GM12878 (cell line): ENCODE data around the gene NDOR1. TPM values are rescaled to one million over a fixed set of nuclear protein-coding genes. Genes with fewer than 3 reads are reported as not detected.

ENCODE experiments used
- BRCA1 ChIP-seq: IDR thresholded peaks from 2 replicates; pipeline ENCODE4 v1.6.1; 2011; ENCODE audit warnings: low read depth, low read length, improper control_type of control experiment
- FOXK2 ChIP-seq: fragments of 450-650 bp; IDR thresholded peaks from 2 replicates; pipeline ENCODE4 v1.6.1; 2017; ENCODE audit warnings: mild to moderate bottlenecking, moderate library complexity
- GATAD2B ChIP-seq: fragments of 450-650 bp; conservative IDR thresholded peaks from 2 replicates; pipeline ENCODE4 v1.6.1; 2017; ENCODE audit warnings: low read depth, mild to moderate bottlenecking, moderate library complexity
- IKZF1 ChIP-seq: fragments of 450-650 bp; conservative IDR thresholded peaks from 2 replicates; pipeline ENCODE4 v1.6.1; 2017; ENCODE audit warnings: antibody characterized with exemption, mild to moderate bottlenecking
- KAT2A ChIP-seq: conservative IDR thresholded peaks from 2 replicates; pipeline ENCODE4 v1.6.1; 2011; ENCODE audit warnings: low read depth, low read length; ENCODE audit not compliant: control insufficient read depth
- MXI1 ChIP-seq: fragments of 150-350 bp; IDR thresholded peaks from 2 replicates; pipeline ENCODE4 v1.6.1; 2011; ENCODE audit warnings: low read depth, mild to moderate bottlenecking, inconsistent platforms, low read length, improper control_type of control experiment
- NFYB ChIP-seq: IDR thresholded peaks from 2 replicates; pipeline ENCODE4 v1.6.1; 2011; ENCODE audit warnings: low read depth, mild to moderate bottlenecking, low read length, improper control_type of control experiment, moderate library complexity; ENCODE audit not compliant: insufficient read depth
- NKRF ChIP-seq: fragments of 450-650 bp; conservative IDR thresholded peaks from 2 replicates; pipeline ENCODE4 v1.6.1; 2017; ENCODE audit warnings: mild to moderate bottlenecking, moderate library complexity
- PKNOX1 ChIP-seq: fragments of 450-650 bp; IDR thresholded peaks from 2 replicates; pipeline ENCODE4 v1.6.1; 2016; ENCODE audit warnings: mild to moderate bottlenecking
- POLR2AphosphoS2 ChIP-seq: IDR thresholded peaks from 2 replicates; pipeline ENCODE4 v1.6.1; 2011; ENCODE audit warnings: low read depth, mild to moderate bottlenecking, low read length, improper control_type of control experiment, moderate library complexity
- POU2F2 ChIP-seq: IDR thresholded peaks from 3 replicates; pipeline ENCODE4 v1.6.1; 2011; ENCODE audit warnings: low read depth, mild to moderate bottlenecking, low read length, borderline replicate concordance
- RCOR1 ChIP-seq: conservative IDR thresholded peaks from 2 replicates; pipeline ENCODE4 v1.6.1; 2012; ENCODE audit warnings: low read depth, low read length, improper control_type of control experiment
- SMC3 ChIP-seq: IDR thresholded peaks from 2 replicates; pipeline ENCODE4 v1.6.1; 2011; ENCODE audit warnings: low read length, improper control_type of control experiment, borderline replicate concordance
- SREBF2 ChIP-seq: IDR thresholded peaks from 2 replicates; pipeline ENCODE4 v1.6.1; 2012; ENCODE audit warnings: mild to moderate bottlenecking, low read length
- TCF12 ChIP-seq: IDR thresholded peaks from 2 replicates; pipeline ENCODE4 v1.6.1; 2011; ENCODE audit warnings: low read depth, mild to moderate bottlenecking, low read length
- USF2 ChIP-seq: IDR thresholded peaks from 2 replicates; pipeline ENCODE4 v1.6.1; 2011; ENCODE audit warnings: low read depth, low read length, improper control_type of control experiment, borderline replicate concordance
- ZZZ3 ChIP-seq: IDR thresholded peaks from 2 replicates; pipeline ENCODE4 v1.6.1; 2011; ENCODE audit warnings: low read depth; ENCODE audit not compliant: control insufficient read depth, insufficient read length
- polyA plus RNA-seq, 11 experiments: library from polyadenylated mRNA; depleted of rRNA in 4 of 11; unstranded in 6 of 11; stranded (reverse) in 5 of 11; fragments of >200 nt; fragmentation: Nextera tagmentation in 4 of 11; fragmentation: Illumina TruSeq in 1 of 11; extraction: Ambion mirVana in 4 of 11; extraction: Trizol in 1 of 11; gene quantifications; 1 replicate in 1 of 11; 2 replicates in 10 of 11; pipeline versions ENCODE4 v1.2.1 to v1.2.3, GENCODE V29; 2011 to 2016; ENCODE audit warnings: inconsistent platforms in 2 of 11, missing spikeins in 2 of 11, low read depth in 1 of 11
- total RNA-seq, 4 experiments: library from RNA; depleted of rRNA in 3 of 4; stranded (reverse); fragments of >200 nt in 3 of 4; fragmentation: Illumina TruSeq in 1 of 4; extraction: Trizol in 1 of 4; gene quantifications; 2 replicates each; pipeline versions ENCODE4 v1.2.1 to v1.2.3, GENCODE V29; 2013 to 2021

Gene NDOR1
- total and polyA plus RNA-seq, 10 of the 15 experiments (the other 5 are each of a cell fraction or from before 2014, with no cell fraction given), result 0.04 to 32.9 (median 11.1) TPM

- TF ChIP-seq NFYB (peak; percentile 35; the same call in 1 of the 2 replicates), KAT2A (no peak), BRCA1 (no peak), POU2F2 (no peak), POLR2AphosphoS2 (no peak), ZZZ3 (no peak), RCOR1 (no peak), PKNOX1 (no peak), MXI1 (peak; percentile 60), NKRF (peak; percentile 25), SMC3 (no peak), IKZF1 (peak; percentile 57), SREBF2 (no peak), GATAD2B (peak; percentile 76; the same call in 1 of the 2 replicates), USF2 (no peak), FOXK2 (no peak), TCF12 (0 out of 2 replicates have a peak, but pooled peaks have one; percentile 5)
Measured at GRCh38 chr9:137168904-137169856, 36.3 kb upstream of the NDOR1 start (continued).
